ENCODE measurements around the gene UPF1.
"Not testable (repeated sequence)": the region's sequence is repeated elsewhere in the genome, so short reads cannot be mapped to it uniquely, and the experiment has no call there.

Gene UPF1

DNA sequence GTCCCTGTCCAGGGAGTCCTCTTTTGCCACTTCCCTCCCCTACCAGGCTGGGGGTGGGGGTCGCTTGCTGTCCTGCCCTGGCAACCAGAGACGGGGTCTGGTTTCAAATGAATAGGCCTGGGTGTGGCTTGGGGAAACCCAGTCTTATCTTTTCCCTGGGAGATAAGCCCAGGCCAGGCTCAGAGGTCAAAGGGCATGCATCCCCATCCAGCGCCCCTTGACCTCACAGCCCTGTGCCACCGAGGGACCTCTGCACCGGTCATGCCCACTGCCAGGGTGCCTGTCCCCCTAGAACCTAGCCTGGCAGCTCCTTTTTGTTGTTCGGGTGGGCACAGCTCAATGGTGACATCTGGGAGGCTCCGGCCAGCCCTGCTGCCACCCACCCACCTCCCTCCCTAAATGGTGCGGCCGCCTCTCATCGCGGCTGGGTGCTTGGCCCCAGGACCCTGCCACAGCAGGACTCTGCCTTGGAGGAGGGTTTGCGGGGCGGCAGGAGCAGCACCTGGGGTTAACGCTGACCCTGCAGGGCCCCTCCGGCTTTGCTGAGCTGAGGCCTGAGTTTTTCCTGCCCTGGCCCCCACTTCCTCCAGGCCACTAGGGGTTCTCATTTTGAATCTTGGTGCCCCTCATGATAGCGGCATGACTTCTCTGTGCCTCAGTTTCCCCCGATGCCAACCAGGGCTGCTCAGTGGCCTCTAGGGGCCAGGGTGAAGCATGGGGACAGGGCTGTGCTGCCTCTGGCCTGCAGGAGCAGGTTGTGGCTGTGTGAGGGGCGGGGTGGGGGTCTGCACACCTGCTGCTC lies 67.0 kb downstream of the UPF1 start:
- no peak for DNase-seq (ENCODE audit: low read depth)

DNA sequence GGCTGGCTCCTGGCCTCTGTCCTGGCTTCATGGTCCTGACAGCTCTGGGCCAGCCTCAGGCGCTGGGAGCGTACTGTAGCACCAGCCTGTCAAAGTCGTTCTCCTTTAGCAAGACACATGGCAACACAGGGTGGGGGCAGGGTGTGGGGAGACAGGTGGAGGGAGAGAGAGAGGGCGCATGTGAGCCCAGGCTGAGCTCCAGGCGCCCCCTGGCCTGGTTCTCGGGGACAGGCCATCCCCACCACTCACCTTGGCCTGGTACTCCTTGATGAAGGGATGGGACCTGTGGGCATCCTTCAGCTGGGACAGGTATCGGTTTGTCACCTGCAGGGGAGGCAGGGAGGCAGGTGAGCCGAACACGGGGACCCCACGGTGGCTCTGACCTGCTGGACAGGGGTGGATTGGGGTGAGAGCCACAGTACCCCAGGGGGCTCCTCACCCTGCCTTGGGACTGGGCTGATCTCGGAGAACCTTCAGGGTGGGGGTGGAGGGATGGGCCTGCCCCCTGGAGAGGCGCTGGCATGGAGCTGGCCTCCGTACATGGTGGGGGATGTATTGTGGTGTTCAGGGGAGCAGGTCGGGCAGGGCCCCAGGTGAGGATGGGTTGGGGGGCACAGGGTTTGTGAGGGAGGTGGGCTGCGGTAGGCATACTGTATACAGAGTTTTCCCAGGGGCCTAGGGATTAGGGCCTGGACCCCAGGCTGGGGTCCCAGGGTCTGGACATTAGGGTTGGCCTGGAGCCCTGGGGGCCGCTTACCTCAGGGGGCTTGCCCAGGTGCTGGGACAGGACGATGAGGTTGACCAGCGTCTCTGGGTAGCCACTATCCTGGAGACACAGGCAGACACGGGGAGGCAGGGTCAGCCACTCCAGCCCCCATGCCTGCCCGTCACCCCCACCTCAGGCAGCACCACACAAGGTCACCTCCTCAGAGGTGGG lies 68.1 kb downstream of the UPF1 start:
- no peak for DNase-seq (ENCODE audit: low read depth)

DNA sequence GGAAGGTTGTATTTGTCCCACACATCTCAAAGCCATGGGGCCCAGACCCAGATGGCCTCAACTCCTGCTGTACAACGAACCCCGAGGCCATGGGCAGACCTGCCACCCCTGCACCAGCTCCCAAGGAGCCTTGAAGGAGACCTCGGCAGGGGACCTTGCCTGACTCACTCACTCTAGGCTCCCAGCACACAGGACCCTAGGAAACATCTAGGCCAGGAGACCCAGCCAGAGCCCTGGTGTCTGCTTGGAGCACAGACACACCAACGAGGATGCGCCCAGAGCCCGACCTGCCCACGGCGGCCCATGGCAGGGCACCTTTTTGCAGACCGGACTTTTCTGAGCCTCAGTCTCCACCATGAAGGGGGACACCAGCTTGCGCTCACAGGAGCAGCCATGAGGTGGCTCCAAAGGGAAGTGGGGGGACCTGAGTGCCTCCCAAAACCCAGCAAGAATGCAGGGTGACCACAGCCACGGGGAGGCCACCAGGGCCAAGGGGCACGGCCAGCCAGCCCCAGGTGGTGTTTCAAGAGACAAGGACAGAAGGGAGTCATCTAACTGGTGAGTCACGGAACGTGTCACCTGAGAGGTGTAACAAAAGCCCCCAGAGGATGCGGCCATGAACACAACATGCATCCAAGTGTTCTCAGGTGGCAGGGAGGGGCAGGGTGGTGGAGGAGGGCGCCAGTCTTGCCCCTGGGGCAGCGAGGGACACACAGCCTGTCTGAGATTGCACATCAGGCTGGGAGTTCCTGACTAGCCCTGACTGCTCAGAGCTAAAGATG lies 69.1 kb downstream of the UPF1 start:
- DNase-seq (ENCODE audit: low read depth), result no peak

DNA sequence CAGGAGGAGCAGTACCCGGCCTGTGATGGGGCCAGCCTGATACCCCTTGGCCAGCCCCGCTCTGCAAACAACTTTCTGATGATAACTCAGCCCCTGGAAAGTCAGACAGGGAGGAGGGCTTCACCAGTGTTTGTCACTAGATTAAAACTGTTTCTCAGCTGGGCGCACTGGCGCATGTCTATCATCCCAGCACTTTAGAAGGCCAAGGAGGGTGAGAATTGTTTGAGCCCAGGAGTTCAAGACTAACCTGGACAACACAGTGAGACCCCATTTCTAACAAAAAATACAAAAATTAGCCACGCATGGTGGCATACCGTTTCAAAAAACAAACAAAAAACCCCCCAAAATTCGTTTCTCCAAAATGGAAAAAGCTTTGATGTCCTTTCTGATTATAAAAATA lies 69.7 kb downstream of the UPF1 start:
- no peak for DNase-seq (ENCODE audit: low read depth)

DNA sequence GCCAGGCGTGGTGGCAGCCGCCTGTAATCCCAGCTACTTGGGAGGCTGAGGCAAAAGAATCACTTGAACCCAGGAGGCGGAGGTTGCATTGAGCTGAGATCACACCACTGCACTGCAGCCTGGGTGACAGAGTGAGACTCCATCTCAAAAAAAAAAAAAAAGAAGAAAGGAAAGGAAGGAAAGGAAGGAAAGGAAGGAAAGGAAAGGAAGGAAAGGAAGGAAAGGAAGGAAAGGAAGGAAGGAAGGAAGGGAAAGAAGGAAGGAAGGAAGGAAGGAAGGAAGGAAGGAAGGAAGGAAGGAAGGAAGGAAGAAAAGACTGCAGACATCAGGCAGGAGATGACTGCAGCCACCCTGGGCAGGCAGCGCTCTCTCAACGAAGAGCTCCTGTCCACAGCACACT lies 70.8 kb downstream of the UPF1 start:
- not testable (repeated sequence) for DNase-seq (ENCODE audit: low read depth)

DNA sequence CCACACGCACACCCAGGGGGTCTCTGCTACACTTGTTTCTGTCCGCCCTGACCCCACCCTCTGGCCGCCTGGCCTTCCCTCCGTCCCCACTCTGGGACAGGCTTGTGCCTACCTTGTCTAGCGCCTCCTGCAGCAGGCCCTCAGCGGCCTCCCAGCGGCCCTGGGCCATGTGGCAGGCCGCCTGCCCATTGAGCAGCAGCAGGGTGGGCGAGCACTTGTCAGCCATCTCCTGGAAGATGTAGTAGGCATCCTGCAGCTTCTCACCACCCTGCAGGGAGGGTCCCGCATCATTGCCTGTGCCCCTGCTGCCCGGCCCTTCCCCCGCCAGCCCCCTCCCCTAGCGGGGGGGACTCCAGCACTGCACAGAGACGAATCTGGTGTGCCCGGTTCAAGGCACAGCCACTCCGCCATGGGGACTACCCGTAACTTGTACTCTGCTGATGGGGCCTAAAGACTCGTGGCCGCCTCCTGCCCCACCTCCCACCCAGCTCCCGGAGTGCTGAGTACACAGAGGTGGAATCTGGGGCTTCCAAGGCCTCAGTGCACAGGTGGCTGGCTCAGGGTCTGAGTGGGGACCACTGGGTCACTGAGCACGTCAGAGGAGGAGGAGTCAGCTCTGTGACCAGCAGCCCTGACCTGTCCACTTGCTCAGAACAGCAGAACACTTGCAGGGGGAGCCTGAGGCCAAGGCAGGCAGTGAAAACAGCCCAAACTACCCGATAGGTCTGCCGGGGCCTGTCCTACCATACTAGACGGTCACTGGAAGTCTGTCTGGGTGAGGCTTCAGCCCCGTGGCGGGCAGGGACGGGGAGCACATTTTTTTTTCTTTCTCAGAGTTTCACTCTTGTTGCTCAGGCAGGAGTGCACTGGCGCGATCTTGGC lies 71.6 kb downstream of the UPF1 start:
- no peak for DNase-seq (ENCODE audit: low read depth)

DNA sequence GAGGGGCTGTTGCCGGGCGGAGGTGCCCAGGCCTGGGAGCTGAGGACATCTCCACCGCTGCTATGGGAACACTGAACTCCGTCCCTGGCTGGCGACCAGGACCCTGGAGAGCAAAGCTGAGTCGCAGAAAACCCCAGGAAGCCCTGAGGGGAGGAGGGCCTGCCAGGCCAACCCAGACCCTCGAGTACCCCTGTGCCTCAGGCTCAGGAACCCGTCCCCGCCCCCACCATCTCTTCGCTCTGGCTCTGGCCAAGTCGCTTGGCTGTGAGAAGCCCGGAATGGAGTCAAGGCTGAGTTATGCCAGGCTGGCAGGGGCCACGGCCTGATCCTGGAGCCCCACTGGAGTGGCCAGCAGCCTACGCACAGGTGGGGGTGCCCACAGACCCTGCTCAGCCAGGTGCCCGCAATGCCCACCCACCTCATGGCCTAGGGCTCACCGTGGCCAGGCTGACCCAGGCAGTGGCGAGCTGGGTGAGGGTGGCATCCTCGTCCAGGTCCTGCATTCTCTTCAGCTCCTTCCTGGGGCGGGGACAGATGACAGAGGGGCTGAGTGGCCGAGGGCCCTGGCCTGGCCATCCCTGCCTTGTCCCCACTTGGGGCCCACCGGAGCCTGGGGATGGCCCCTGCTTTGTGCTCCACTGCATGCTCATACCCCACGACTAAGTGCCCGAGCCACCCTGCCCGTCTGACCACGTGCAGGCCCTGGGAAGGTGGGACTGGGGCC lies 72.7 kb downstream of the UPF1 start:
- DNase-seq (ENCODE audit: low read depth), result no peak

DNA sequence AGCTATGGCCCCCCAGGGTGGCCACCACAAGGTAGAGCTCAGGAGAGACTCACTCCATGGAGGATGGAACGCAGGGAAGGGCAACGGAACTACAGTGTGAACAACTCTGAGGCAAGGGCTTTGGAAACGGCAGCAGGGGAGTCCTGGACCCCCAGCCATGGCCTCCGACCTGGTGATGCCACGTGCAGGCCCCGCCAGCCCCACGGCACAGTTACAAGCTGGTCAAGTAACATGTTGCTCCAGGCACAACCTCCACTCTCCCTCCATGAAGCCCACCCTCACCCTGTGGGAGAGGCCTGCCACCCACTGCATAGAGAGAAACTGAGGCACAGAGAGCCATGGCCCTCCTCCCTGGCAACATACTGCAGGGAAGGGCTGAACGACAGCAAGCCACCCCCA lies 73.3 kb downstream of the UPF1 start:
- no peak for DNase-seq (ENCODE audit: low read depth)

DNA sequence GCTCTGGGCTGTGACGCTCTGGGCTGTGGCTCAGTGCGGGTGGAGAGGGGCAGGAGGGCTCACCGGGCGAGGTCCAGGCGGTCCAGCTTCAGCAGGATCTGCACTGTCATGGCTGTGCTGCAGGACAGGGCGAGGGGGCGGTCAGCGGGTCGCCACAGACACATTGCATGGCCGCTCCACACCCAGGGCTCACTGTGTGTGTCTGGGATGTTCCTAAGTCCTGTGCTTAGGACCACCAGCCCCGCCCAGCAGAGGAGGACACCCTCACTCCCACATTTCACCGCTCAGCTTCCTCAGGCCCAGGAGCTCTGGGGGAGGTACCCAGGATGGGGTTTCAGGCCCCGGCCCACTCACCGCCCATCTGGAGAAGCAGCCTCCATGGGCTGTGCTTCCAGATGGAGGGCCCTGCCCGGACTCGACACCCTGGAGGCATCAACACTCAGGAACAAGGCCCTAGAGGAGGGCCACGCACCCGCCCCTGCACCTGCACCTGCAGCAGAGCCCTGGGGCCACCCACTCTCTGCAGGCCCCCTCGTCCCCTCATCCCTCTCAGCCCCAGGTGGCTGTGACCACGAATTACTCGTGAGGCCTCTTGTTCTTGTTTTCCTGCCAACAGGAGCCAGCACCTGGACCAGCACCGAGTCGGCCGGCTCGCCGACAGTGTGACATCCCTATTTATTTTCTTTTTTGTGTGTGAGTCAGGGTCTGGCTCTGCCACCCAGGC lies 73.9 kb downstream of the UPF1 start:
- DNase-seq (ENCODE audit: low read depth), result no peak

DNA sequence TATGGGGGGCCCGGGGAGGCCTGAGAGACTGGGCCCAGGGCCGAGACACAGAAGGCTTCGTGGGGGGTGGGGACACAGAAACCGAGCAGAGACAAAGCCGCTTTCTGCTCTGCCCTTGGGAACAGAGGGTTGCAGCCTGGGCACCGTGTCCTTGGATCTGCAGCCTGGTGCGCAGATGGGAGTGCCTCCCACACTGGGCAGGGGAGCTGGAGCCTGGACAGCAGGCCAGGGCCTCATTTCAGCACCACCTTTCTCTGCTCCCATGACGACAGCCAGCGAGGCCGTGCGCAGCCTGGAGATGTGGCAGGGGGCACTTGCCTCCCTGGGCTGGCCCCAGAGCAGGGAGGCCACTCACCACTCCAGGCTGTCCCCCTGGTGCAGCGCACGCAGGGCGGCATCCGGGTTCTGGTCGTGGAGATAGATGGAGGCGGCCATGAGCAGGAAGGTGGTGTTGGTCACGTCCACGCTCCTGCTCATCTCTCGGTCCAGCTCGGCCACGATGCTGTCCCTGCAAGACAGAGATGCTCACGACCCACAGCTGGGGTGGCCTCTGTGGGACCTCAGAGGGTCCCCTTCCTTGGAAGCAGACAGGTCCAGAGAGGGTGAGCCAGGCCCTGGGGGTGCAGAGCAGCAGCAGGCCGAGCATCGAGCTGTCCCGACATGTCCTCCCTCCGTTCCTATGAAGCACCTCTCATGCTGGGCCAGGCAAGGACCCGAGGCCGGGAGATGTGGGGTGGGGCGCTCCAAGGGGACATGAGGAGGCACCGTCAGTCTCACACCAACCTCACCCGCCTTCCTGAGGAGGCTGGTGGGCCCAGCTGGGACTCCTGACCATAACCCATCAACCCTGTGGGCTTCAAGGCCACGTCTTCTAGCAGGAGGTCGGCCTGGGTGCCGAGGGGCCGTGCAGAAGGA lies 75.1 kb downstream of the UPF1 start:
- DNase-seq (ENCODE audit: low read depth), result no peak

DNA sequence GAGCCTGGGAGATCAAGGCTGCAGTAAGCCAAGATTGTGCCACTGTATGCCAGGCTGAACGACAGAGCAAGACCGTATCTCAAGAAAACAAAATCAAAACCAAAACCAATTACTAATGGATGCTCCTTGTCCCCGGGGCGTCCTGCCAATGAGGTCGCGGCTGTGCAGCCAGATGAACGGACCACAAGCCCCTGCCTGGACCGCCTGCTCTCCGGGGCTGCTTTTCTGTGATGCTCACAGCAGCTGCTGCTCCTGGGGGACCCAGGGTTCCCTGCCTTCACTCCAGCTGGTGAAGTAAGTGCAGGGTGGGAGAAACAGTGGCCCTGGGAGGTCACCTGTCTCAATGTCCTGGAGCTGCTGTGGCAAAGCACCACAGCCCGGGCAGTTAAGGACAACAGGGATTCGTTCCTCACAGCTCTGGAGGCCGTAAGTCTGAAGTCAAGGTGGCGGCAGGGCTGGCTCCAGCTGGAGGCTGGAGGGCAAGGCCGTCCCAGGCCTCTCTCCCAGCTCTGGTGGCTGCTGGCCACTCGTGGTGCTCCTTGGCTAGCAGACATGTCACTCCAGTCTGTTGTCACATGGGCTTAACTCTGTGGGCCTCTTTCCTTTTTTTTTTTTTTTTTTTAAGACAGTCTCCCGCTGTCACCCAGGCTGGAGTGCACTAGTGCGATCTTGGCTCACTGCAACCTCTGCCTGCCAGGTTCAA lies 77.3 kb downstream of the UPF1 start:
- DNase-seq (ENCODE audit: low read depth), result no peak

DNA sequence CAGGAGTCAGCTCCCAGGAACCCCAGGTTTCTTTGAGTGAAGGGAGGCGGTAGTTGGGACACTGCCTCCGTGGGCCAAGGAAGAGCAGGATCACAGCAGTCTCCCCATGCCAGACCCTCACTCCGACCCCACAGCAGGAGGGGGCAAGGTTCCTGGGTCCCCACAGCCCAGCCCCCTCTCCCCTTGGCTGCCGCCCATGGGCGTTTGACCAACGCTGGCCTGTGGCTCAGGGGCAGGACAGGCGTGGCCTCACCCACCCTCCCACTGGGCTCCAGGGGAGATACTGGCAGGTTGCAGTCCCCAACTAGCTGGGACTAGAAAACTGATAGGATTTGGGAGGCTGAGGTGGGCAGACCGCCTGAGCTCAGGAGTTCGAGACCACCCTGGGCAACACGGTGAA lies 78.3 kb downstream of the UPF1 start:
- no peak for DNase-seq (ENCODE audit: low read depth)

DNA sequence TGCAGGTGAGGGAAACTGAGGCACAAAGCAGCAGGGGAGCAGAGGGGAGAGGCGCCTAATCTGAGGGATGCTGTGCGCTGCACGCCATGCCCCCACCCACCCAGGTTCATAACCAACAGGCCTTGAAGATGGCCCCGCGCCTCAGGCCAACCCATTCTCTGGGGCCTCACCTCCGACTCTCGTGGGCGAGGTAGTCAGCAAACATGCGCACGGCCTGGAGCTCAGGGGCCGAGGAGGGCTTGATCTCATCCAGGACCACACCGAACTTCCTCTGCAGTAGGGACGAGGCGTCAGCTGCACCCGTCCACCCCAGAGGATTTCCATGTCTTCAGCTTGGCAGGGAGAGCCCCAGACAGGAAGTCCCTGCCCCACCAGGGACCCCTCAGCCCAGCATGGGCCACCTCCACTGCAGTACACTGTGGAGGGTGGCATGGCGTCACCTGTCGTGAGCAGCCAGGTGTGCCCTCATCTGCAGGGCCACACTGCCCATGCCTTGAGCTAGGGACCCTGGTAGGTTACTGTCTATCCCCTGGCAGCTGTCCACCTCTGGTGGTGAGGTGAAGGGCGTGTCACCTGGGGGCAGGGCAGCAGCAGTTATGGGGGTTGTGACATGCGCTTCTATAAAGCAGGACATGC lies 79.2 kb downstream of the UPF1 start:
- no peak for DNase-seq (ENCODE audit: low read depth)

DNA sequence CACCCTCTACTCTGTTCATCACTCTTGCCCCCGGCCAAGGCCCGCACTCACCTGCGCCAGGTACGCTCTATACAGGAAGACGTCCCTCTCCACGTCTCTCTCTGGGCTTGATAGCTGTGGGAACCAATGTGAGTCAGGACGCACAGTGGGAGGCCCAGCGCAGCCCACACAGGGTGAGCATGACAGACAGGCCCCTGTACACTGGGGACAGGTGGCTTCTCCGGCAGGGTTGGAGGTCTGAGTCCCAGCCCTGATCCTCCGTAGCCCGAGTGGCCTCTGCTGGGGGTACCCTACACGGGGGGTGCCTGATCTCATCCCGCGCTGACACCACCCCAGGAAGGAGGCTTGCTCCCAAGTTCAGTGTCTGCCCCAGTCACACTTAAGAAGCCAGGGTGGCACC lies 81.2 kb downstream of the UPF1 start:
- DNase-seq (ENCODE audit: low read depth), result no peak

DNA sequence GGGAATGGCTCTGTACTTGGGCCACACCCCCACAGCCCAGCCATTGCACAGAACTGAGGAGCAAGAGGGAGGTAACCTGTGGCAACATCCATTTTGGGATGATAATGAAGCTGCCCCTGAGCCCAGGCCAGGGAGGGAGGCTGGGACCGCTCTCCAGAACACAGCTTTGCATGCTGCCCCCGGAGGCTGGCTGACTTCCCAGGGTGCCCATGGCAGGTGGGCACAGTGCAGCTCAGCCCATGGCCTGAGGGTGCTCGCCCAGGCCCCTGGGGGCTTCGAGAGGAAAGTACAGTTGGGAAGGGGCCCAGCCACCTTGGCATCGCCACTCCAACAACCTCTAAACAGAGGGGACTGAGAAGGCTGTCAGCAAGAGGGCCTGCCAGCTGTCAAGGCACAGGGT lies 81.7 kb downstream of the UPF1 start:
- DNase-seq (ENCODE audit: low read depth), result no peak

DNA sequence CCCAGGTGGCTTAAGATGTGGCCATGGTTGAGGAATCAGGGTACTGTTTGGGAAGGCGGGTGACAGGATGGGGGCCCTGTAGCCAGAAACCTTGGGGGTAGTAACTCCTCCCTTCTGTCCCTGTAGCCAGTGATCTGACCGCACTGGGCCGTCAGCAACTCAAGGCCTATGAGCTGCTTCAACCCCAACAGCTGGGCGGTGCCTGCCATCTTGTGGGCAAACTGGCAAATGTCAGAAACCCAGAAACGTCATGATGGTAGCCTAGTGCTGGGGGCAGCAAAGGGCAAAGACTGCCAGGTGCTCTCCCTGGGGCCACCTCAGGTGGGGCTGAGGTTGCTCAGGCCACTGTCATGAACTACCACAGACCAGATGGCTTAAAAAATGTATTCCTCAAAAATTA lies 83.9 kb downstream of the UPF1 start:
- no peak for DNase-seq (ENCODE audit: low read depth)

DNA sequence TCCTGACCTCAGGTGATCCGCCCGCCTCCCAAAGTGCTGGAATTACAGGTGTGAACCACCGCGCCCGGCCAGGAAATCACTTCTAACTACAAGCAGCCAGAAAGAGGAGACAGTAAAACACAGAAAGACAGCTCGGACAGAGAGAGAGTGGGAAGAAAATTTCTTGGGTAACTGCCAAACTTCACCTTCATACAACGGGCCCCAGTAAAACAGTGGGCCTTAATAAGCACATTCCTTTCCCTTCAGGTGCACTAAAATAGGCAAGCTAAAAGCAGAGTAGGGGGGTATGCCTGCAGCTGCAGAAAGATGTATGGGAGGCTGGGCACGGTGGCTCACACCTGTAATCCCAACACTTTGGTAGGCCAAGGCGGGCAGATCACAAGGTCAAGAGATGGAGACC lies 85.8 kb downstream of the UPF1 start:
- not testable (repeated sequence) for DNase-seq (ENCODE audit: low read depth)
